Measurements from ENCODE around the gene TMEM82.

DNA sequence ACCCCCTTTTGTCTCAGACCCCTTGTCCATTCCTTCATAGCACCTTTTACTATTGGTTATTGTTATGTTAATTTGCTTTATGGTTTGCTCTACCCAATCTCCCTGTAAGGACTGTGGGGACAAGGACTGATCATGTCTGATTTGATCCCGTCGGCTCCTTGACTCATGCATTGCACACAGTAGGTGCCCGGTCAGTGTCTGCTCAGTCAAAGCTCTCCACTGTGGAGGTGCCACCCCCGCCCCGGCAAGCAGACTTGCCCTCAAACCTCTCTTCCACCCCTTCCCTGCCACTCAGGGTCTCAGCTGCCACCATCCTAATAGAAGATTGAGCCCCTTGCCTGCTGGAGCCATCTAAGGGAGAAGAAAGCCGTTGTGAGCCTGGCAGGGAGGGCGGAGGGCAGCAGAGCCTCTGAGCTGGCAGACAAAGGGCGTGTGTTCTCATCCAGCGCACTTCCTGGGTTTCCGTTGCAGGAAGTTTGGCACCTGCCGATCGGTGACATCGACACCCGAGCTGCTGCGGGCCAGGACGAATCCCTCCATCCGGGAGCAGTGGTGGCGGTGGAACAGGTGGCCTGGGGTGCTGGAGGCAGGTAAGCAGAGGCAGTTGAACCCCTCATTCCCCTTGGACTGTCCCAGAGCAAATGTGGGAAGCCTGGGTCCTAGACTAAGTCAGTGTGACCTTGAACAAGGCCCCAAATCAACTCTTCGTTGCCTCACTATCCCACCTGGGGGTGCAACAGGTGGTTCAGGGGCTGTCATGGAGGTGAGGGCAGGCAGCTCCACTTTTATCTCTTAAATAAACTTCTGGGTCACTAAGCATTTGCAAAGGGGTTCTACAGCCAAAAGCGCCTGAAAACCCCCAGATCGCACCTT lies 14.1 kb downstream of the TMEM82 start:
- TF ChIP-seq CHCHD3 (CRISPR knock-in tag; IDR thresholded peaks at IDR 0.05) (no peak), CBFB (CRISPR knock-in tag; IDR thresholded peaks at IDR 0.05) (no peak), MAFK (IDR thresholded peaks at IDR 0.05; ENCODE audit: low read length) (no peak), GTF2F1 (IDR thresholded peaks at IDR 0.05; ENCODE audit: low read depth, low read length) (no peak), CHD2 (IDR thresholded peaks at IDR 0.05; ENCODE audit: low read depth, low read length) (no peak), DMBX1 (CRISPR knock-in tag; IDR thresholded peaks at IDR 0.05; ENCODE audit: borderline replicate concordance) (no peak)
